VCaP (cell line): Measurements from ENCODE around the gene GPR34.

ENCODE experiments used
- H3K27ac ChIP-seq: fragments of 450-650 bp; 2 replicates; pipeline ENCODE4 v1.5.1; 2017
- TF ChIP-seq, protein P1 (sequence below): fragments of 450-650 bp; conservative IDR thresholded peaks from 2 replicates; pipeline ENCODE4 v1.5.1; 2017; ENCODE audit warnings: mild to moderate bottlenecking, moderate library complexity

Gene GPR34

DNA sequence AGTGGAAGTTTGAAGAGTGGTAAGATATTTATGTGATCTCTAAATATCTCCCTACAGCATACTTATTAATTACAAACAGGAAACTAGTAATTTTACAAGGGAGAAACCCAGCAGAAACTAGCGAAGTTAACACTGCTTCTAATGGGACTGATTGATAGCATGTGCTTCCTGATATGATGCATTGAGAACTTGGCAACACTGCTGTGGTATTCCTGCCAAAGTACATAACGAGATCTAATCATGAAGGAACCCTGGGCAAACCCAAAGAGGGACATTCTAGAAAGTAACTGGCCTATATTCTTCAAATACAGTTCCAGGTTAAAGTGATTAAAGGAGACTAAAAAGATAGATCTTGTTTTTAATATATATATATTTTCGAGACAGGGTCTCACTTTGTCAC lies 4.6 kb upstream of the GPR34 start:
- TF ChIP-seq, protein P1, sequence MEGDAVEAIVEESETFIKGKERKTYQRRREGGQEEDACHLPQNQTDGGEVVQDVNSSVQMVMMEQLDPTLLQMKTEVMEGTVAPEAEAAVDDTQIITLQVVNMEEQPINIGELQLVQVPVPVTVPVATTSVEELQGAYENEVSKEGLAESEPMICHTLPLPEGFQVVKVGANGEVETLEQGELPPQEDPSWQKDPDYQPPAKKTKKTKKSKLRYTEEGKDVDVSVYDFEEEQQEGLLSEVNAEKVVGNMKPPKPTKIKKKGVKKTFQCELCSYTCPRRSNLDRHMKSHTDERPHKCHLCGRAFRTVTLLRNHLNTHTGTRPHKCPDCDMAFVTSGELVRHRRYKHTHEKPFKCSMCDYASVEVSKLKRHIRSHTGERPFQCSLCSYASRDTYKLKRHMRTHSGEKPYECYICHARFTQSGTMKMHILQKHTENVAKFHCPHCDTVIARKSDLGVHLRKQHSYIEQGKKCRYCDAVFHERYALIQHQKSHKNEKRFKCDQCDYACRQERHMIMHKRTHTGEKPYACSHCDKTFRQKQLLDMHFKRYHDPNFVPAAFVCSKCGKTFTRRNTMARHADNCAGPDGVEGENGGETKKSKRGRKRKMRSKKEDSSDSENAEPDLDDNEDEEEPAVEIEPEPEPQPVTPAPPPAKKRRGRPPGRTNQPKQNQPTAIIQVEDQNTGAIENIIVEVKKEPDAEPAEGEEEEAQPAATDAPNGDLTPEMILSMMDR = no peak
- no peak overlapping the region for H3K27ac ChIP-seq

DNA sequence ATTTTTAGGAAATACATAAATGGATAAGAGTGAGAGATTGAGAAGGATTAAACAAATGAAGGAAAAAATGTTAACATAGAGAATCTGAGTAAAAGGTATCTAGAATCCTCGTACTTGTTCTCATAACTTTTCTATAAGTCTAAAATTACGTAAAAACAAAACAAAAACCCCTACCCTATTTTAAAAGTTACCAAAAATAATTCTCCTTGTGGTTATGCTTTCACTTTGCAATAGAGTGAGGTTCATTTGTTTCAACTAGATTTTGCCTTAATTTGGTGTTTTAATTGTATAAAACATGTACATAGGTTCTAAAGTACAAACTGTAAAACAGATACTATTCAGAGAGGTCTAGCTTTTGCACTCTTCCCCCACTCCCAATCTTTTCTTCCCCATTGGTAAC lies 3.8 kb upstream of the GPR34 start:
- no peak overlapping the region for H3K27ac ChIP-seq
- TF ChIP-seq, protein P1 = no peak

DNA sequence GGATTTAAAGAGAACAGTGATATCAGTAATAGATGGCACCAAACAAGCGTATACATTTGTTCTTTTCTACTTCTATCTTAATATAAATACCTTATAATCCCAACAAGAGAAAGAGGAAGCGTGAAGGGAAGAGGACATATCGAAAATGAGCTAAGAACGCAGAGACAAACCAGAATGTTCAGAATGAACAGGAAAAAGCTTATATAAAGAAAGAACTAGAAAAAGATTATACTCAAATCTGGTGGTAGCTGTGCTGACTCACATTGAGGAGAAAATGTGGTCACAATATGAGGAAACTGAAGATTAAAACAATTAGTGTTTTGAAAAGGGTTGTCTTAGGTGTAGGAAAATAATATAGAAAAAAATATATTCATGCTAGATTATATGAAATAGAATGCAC lies 2.0 kb upstream of the GPR34 start:
- H3K27ac ChIP-seq = no peak overlapping the region
- TF ChIP-seq, protein P1 = no peak

DNA sequence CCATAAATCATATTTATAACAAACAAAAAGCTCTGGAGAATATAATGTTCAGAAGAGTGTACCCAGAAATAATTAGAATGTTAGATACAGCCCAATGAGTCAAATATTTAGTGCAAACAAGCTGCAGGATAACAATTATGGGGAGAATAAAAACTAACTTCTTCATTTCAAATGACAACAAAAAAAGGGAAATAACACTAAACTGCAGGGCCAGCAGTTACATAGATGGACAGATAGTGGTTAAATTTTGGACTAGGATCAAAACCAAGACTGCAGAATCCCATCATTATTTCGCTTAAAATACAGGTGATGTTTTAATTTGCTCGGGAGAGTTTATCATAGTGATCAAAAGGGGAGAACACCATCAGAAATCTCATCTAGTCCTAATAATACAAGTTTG lies 617 bp upstream of the GPR34 start:
- no peak overlapping the region for H3K27ac ChIP-seq
- TF ChIP-seq, protein P1 = no peak

DNA sequence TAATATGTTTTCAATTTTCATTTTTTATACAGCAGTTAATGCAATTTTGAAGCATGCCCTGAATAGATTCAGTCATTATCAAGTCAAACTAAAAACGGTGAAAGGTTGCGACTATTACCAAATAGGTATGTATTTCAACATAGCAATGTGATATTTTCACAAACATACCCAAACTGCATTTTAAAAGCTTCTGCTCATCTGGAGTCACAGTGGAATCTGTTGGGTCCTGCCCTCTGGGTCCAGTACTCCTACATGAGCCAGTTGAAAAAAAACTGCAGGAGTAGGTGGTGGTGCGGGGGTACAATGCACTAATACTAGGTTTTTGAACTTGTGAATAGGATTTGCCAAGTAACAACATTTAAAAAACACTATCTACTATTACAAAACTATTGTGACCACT lies 938 bp downstream of the GPR34 start:
- TF ChIP-seq, protein P1 = no peak
- no peak overlapping the region for H3K27ac ChIP-seq

DNA sequence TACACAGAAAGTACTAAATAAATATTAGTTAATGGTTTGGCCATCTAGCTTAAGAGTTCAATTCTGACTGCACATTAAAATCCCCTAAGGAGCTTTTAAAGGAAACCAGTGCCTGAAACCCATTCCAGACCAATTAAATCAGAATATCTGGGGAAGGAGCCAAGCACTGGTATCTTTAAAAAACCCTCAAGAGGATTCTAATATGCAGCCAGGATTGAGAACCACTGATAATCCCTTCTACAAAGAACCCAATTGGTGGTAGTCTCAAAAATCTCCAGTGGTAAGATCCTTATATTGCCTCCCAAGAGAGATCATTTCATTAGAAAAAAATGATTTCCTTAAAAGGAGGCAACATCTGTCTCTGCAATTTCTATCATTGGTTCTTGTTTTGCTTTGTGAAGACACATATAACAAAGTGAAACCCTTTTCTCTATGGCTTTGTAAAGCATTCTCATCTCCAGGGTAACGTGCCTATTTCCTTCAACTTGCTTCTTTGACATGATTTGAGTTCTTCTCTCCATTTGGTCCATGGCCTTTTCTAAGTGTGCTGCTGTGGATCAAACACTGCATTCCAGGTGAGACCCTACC lies 3.5 kb downstream of the GPR34 start:
- TF ChIP-seq, protein P1 = no peak
- H3K27ac ChIP-seq = no peak overlapping the region

DNA sequence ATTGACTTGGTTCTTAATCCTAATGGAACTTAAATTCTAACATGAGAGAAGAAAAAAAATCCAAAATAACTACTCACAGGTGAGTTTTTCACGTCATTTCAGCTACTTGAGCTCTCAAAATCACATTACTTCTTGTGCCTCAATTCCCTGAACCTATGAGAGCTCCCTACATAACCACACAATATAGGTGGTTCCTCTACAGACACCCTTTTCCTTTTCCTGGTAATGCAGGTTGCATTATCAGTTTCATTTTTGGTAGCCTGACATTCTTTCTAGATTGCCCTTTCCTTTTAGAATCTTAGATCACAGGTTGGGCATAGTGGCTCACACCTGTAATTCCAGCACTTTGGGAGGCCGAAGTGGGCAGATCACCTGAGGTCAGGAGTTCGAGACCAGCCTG lies 4.3 kb downstream of the GPR34 start:
- H3K27ac ChIP-seq = no peak overlapping the region
- TF ChIP-seq, protein P1 = no peak
